SK-N-SH treated with all-trans-retinoic acid at 6 μM for 48 hours (cell line): Measurements from ENCODE around the gene USH2A.

Source experiments
- ATAC-seq: fragments of 200-7000 bp; cut with Tn5 transposase; 3 replicates; pipeline ENCODE4 v1.9.1; 2020; ENCODE audit warnings: mild to moderate bottlenecking, moderate library complexity
- ARNTL ChIP-seq: fragments of 450-650 bp; formaldehyde crosslinking; IDR thresholded peaks from 2 replicates; pipeline ENCODE4 v1.5.0; 2020; ENCODE audit warnings: low read depth, mild to moderate bottlenecking, moderate library complexity, borderline replicate concordance
- BACH2 ChIP-seq: fragments of 250-450 bp; sonication (Bioruptor Pico); IDR thresholded peaks from 2 replicates; pipeline ENCODE4 v1.9.0; 2021; ENCODE audit warnings: mild to moderate bottlenecking, borderline replicate concordance
- CREB5 ChIP-seq: fragments of 250-450 bp; sonication (Bioruptor Pico); IDR thresholded peaks from 2 replicates; pipeline ENCODE4 v1.5.1; 2020; ENCODE audit warnings: low read depth, mild to moderate bottlenecking, moderate library complexity
- CSDC2 ChIP-seq: fragments of 250-450 bp; sonication (Bioruptor Pico); IDR thresholded peaks from 2 replicates; pipeline ENCODE4 v1.5.0; 2020; ENCODE audit warnings: mild to moderate bottlenecking, moderate library complexity
- ISL1 ChIP-seq: fragments of 250-450 bp; sonication (Bioruptor Pico); IDR thresholded peaks from 2 replicates; pipeline ENCODE4 v2.1.2; 2022; ENCODE audit warnings: mild to moderate bottlenecking, moderate library complexity
- OSR1 ChIP-seq: fragments of 250-450 bp; sonication (Bioruptor Pico); IDR thresholded peaks from 2 replicates; pipeline ENCODE4 v1.8.0; 2022; ENCODE audit warnings: moderate library complexity, mild to moderate bottlenecking, inconsistent platforms
- PATZ1 ChIP-seq: fragments of 250-450 bp; sonication (Bioruptor Pico); IDR thresholded peaks from 2 replicates; pipeline ENCODE4 v1.8.0; 2020; ENCODE audit warnings: mild to moderate bottlenecking, moderate library complexity, borderline replicate concordance
- POU6F1 ChIP-seq: fragments of 250-450 bp; sonication (Bioruptor Pico); IDR thresholded peaks from 2 replicates; pipeline ENCODE4 v1.8.0; 2021; ENCODE audit warnings: low read depth, mild to moderate bottlenecking, moderate library complexity, borderline replicate concordance
- PPARA ChIP-seq: fragments of 250-450 bp; sonication (Bioruptor Pico); IDR thresholded peaks from 2 replicates; pipeline ENCODE4 v1.5.0; 2020; ENCODE audit warnings: mild to moderate bottlenecking, borderline replicate concordance
- RARB ChIP-seq: fragments of 250-450 bp; sonication (Bioruptor Pico); IDR thresholded peaks from 2 replicates; pipeline ENCODE4 v1.8.0; 2021; ENCODE audit warnings: mild to moderate bottlenecking, moderate library complexity
- SNAI2 ChIP-seq: fragments of 250-450 bp; sonication (Bioruptor Pico); IDR thresholded peaks from 2 replicates; pipeline ENCODE4 v1.5.0; 2020; ENCODE audit warnings: mild to moderate bottlenecking, moderate library complexity
- TCF4 ChIP-seq: fragments of 250-450 bp; sonication (Bioruptor Pico); IDR thresholded peaks from 2 replicates; pipeline ENCODE4 v1.8.0; 2021; ENCODE audit warnings: mild to moderate bottlenecking, moderate library complexity, borderline replicate concordance
- TOX ChIP-seq: fragments of 250-450 bp; sonication (Bioruptor Pico); IDR thresholded peaks from 2 replicates; pipeline ENCODE4 v1.8.0; 2021; ENCODE audit warnings: mild to moderate bottlenecking, moderate library complexity, borderline replicate concordance
- TSHZ2 ChIP-seq: fragments of 250-450 bp; sonication (Bioruptor Pico); IDR thresholded peaks from 2 replicates; pipeline ENCODE4 v1.5.0; 2020; ENCODE audit warnings: mild to moderate bottlenecking, moderate library complexity
- ZC3H10 ChIP-seq: fragments of 250-450 bp; sonication (Bioruptor Pico); IDR thresholded peaks from 2 replicates; pipeline ENCODE4 v1.5.1; 2021; ENCODE audit warnings: mild to moderate bottlenecking, moderate library complexity
- ZNF565 ChIP-seq: fragments of 450-650 bp; formaldehyde crosslinking; conservative IDR thresholded peaks from 2 replicates; pipeline ENCODE4 v1.5.0; 2020; ENCODE audit warnings: low read depth, mild to moderate bottlenecking, moderate library complexity
- ZNF70 ChIP-seq: fragments of 450-650 bp; formaldehyde crosslinking; IDR thresholded peaks from 2 replicates; pipeline ENCODE4 v1.5.0; 2020; ENCODE audit warnings: mild to moderate bottlenecking, moderate library complexity
- ZNF8 ChIP-seq: fragments of 450-650 bp; formaldehyde crosslinking; IDR thresholded peaks from 2 replicates; pipeline ENCODE4 v1.5.0; 2020; ENCODE audit warnings: mild to moderate bottlenecking, moderate library complexity
- TF ChIP-seq, protein P1 (sequence below): fragments of 250-450 bp; sonication (Bioruptor Pico); IDR thresholded peaks from 2 replicates; pipeline ENCODE4 v1.5.1; 2021; ENCODE audit warnings: mild to moderate bottlenecking, moderate library complexity

The USH2A gene

DNA sequence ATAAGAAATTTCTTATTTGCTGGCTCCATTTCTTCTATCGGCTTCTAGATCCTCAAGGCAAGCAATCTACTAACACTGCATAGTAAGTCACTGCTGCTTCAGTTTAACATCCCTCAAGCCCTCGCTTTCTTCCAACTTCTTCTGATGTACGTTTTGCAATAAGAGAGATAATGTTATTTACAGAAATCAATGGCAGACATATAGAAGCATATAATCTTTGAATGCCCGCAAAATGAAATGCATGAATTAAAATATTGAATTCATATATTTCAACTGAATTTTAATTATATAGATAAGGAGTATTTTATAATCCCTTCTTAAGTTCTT is 712.4 kb downstream of the USH2A start:
- no peak for ATAC-seq
- TF ChIP-seq ZNF8 (CRISPR knock-in tag) = no peak
- no peak for TF ChIP-seq CREB5 (CRISPR knock-in tag)
- no peak for TF ChIP-seq ISL1 (CRISPR knock-in tag)
- no peak for TF ChIP-seq ZNF565
- TF ChIP-seq TCF4 (CRISPR knock-in tag) = no peak
- TF ChIP-seq ZNF70 (CRISPR knock-in tag) = no peak
- no peak for TF ChIP-seq POU6F1 (CRISPR knock-in tag)
- TF ChIP-seq TSHZ2 (CRISPR knock-in tag) = no peak
- no peak for TF ChIP-seq SNAI2 (CRISPR knock-in tag)
- no peak for TF ChIP-seq PPARA (CRISPR knock-in tag)
- TF ChIP-seq BACH2 (CRISPR knock-in tag) = no peak
- TF ChIP-seq, protein P1, sequence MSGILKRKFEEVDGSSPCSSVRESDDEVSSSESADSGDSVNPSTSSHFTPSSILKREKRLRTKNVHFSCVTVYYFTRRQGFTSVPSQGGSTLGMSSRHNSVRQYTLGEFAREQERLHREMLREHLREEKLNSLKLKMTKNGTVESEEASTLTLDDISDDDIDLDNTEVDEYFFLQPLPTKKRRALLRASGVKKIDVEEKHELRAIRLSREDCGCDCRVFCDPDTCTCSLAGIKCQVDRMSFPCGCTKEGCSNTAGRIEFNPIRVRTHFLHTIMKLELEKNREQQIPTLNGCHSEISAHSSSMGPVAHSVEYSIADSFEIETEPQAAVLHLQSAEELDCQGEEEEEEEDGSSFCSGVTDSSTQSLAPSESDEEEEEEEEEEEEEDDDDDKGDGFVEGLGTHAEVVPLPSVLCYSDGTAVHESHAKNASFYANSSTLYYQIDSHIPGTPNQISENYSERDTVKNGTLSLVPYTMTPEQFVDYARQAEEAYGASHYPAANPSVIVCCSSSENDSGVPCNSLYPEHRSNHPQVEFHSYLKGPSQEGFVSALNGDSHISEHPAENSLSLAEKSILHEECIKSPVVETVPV (CRISPR knock-in tag) = no peak
- TF ChIP-seq PATZ1 (CRISPR knock-in tag) = no peak
- TF ChIP-seq CSDC2 (CRISPR knock-in tag) = no peak
- no peak for TF ChIP-seq OSR1 (CRISPR knock-in tag)
- TF ChIP-seq ARNTL (CRISPR knock-in tag) = no peak
- TF ChIP-seq RARB (CRISPR knock-in tag) = no peak

- ATAC-seq = peak; percentile 98
- TF ChIP-seq TCF4 (CRISPR knock-in tag) = no peak
- TF ChIP-seq ISL1 (CRISPR knock-in tag) = no peak
- no peak for TF ChIP-seq SNAI2 (CRISPR knock-in tag)
- TF ChIP-seq ZNF8 (CRISPR knock-in tag) = no peak
- no peak for TF ChIP-seq ARNTL (CRISPR knock-in tag)
- TF ChIP-seq ZC3H10 = no peak
- no peak for TF ChIP-seq ZNF70 (CRISPR knock-in tag)
- TF ChIP-seq TOX (CRISPR knock-in tag) = no peak
- no peak for TF ChIP-seq ZNF565
- no peak for TF ChIP-seq OSR1 (CRISPR knock-in tag)
- no peak for TF ChIP-seq PATZ1 (CRISPR knock-in tag)
- TF ChIP-seq PPARA (CRISPR knock-in tag) = no peak
- no peak for TF ChIP-seq POU6F1 (CRISPR knock-in tag)
These were observed 713.0 kb downstream of the USH2A start for GRCh38 chr1:215710036-215710898.
